Germinal center (tissue), 1 donor: ENCODE results near the gene PLEKHJ1.
A peak's percentile ranks its signal among the peaks of the same experiment; 100 is the strongest.
"Not testable (repeated sequence)": the region's sequence is repeated elsewhere in the genome, so short reads cannot be mapped to it uniquely, and the experiment has no call there.

Experiments used
- DNase-seq: peaks from one replicate; pipeline ENCODE4 v3.0.0; 2012; ENCODE audit warnings: mixed read lengths, low spot score

The PLEKHJ1 gene

DNA sequence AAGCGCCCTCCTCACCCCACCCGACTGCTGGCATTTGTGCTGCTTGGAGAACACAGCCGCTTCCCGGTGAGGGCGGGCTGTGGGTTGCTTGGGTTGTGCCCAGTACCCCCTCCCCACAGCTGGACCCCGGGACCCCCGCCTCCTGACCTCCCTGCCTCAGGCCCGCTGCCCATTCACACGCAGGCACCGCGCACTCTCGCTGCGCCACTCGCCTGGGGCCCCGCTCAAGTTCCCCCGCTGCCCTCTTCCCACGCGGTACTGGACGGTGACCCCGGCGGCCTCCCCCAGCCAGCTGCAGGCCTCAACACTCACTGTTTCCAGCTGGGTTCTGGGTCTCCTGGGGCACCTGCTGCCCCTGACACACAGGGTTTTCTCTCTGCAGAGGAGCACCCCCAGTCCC, 16.4 kb downstream of the PLEKHJ1 start:
- no peak for DNase-seq

DNA sequence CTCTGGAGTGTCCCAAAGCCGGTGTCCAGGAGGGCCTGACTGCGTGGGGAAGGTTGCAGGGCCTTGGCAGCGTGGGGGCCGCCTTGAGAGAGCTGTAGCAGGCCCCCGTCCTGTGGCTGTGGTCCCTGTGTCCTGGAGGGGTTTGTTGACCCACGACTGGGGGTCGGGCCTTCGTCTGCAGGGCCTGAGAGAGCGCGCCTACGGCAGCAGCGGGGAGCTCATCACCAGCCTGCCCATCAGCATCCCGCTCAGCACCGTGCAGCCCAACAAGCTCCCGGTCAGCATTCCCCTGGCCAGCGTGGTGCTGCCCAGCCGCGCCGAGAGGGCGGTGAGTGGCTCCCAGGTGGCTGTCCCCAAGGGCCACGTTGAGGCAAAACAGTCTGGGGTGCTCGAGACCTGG, 18.5 kb downstream of the PLEKHJ1 start:
- no peak for DNase-seq

DNA sequence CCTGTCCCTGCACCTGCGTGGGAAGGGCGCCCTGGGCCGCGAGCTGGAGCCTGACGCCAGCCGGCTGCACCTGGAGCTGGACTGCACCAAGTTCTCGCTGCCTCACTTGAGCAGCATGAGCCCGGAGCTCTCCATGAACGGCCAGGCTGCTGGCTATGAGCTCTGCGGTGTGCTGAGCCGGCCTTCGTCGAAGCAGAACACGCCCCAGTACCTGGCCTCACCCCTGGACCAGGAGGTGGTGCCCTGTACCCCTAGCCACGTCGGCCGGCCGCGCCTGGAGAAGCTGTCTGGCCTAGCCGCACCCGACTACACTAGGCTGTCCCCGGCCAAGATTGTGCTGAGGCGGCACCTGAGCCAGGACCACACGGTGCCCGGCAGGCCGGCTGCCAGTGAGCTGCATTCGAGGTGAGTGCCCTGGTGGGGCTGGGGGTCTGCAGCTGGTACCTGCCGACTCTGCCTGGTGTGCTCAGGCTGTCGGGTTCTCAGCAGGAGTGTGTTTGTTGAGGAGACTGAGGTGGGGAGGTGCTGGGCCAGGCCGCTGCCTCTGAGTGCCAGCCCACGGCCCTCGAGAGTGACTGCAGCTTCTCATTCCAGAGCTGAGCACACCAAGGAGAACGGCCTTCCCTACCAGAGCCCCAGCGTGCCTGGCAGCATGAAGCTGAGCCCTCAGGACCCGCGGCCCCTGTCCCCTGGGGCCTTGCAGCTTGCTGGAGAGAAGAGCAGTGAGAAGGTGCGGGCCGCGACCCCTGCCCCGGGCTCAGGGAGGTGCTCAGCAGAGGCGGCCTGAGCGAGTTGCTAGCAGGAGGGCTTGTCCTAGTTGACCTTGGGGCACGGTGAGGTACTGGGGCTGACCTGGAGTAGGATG, 19.5 kb downstream of the PLEKHJ1 start:
- DNase-seq: no peak

DNA sequence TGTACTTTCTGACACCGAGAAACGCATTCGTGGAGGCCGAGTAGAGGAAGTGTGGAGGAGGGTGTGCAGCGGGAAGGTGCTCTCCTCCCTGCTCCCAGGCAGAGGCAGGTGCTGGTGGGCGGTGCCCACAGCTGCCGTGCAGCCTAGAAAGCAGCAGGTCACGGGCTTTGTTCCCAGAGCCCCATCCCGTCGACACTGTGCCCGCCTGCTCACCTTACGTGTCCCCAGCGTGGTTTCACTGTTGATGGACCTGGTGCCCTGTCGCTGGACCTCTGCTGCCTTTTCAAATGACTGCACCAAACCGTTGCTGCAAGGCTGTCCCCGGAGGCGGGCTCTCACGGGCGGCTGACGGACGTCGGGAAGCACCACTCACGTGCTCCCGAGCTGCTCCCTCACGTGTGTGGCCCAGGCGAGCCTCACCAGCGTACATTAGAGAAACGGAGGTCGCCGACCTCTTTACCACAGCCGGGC, 20.8 kb downstream of the PLEKHJ1 start:
- DNase-seq: no peak

DNA sequence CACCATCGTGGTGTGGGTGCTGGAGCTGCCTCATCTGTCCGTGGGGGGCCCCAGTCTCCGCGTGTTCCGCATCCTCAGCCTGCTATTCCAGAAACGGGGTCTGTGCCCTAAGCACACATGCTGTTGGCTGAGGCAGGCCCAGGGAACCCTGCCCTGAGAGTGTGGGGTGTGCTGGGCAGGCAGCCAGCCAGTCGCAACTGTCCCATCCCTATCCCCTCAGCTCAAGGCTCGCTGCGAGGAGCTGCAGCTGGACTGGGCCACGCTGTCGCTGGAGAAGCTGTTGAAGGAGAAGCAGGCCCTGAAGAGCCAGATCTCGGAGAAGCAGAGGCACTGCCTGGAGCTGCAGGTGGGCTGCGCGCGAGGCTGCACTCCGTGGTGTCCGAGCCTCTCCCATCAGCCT, 21.9 kb downstream of the PLEKHJ1 start:
- no peak for DNase-seq

DNA sequence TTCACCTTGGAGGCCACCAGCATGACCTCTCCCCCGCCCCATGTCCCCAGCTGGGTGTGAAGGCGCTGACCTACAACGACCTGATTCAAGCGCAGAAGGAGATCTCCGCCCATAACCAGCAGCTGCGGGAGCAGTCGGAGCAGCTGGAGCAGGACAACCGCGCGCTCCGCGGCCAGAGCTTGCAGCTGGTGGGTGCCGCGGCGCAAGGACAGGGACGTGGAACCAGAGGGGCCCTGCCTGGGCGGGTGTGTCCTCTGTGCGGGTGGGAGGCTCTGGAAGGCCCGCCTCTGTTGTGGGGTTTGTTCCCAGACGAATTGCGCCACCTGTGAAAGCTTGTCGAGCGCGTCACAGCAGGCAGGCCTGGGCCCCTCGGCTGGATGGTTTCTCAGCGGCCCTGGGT, 22.3 kb downstream of the PLEKHJ1 start:
- no peak for DNase-seq

DNA sequence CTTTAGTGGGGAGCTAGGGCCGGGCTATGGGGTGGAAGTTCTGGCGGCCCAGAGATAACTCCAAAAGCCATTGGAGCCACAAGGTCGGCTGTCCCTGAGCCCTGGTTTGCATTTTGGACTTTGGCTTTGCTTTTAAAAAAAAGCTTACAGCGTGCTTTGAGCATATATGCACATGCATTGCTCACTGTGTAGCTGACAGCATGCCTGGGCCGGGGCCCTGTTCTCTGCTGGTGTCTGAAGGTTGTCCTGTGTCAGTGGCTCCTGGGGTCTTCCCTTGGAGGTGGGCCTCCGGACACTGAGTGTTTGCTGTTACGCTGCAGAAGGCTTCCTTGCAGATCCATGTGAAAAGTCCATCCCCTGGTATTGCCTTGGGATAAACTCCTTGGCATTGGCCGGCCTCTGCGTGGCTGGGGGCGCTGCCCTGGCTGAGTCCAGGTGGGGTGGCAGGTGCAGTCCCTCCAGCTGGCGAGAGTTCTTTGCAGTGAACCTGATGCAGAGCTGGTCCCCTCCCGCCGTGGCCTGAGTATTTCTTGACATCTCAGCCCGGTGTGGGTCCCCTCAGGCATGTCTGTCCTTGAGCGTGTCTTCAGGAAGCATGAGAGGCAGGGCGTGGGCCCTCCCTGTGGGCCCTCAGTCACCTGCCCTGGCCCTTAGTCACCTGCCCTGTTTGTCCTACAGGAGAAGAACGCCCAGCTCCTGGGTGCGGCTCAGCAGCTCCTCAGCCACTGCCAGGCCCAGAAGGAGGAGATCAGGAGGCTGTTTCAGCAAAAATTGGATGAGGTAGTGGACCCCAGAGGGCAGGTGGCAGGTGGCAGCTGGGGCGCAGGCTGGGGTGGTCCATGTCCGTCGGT, 23.0 kb downstream of the PLEKHJ1 start:
- no peak for DNase-seq

DNA sequence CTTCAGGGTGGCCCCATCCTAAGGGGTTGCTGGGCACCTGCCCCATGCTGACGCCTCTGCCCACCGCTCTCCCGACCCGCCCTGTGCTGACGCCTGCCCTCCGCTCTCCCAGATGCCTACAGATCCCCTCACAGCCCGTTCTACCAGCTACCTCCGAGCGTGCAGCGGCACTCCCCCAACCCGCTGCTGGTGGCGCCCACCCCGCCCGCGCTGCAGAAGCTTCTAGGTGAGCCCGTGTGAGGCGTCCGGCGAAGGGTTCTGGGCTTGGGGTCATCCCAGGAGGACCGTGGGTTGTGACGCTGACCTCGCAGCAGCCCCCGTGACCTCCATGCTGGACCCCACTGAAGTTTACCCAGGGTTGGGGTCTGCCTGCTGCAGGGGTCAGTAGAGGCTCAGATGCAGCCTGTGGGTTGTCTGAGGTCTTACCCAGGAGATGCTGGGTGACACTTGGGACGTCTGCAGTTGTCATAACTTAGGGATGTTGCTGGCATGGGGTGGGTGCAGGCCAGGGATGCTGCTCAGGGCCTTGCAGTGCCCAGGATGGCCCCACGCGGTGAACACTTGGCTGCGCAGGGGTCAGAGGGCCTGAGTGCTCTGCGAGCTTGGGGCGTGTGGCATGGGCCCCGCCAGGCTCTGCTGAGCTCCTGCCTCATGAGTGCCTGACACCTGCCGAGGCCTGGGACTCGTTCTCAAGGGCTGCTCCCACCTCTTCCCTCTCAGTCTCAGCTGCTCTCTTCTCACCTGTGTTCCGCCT, 25.0 kb downstream of the PLEKHJ1 start:
- DNase-seq: no peak

DNA sequence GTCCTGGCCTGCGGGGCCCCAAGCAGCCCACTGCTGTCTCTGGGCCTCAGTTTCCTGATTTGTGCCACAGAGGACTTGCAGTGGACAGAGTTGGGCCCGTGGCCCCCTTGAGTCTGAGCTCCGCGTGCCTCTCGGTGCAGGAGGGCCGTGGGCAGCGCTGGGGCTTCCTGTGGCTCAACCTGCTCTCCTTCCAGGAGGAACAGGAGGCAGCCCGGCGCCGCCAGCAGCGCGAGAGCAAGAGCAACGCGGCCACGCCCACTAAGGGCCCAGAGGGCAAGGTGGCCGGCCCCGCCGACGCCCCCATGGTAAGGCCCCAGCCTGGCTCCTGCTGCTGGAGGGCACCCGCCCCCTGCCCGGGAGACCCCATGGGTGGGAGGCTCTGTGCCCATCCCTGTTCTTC, 25.9 kb downstream of the PLEKHJ1 start:
- no peak for DNase-seq

DNA sequence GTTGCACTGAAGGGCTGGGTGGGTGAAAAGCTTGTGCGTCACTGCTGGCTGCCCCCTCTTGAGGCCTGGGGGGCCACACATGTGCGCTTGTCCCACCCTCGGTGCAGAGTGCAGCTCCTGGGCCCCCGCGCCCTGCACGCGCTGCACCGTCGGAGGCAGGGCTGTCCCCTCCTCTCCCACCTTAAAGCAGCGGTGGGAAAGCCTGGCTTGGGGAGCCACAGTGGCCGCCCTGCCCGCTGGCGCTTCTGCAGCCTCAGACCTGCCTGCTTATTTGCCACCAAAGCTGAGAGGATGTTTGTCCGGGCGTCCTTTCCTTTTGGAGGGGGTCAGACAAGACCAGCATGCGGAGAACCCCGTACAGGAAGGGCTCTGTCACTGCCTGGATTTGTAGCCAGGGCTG, 26.7 kb downstream of the PLEKHJ1 start:
- DNase-seq: no peak

DNA sequence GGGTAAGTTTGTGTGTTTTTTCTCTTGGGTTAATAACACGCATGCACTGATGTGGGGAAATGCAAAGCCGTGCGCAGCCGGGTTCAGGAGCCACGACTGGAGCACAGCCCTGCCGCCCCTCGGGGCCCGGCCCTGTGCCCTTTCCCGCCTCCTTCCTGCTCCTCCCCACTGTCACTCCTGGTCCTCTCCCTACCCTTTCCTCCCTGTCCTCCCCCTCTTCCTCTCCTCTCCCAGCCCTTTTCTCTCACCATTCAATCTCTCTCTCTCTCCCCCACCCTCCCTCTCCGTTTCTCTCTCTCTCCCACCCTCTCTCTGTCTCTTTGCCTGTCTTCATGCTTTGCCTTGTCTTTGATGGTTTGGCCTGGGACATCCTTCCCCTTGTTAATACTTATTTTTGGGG, 27.2 kb downstream of the PLEKHJ1 start:
- no peak for DNase-seq

DNA sequence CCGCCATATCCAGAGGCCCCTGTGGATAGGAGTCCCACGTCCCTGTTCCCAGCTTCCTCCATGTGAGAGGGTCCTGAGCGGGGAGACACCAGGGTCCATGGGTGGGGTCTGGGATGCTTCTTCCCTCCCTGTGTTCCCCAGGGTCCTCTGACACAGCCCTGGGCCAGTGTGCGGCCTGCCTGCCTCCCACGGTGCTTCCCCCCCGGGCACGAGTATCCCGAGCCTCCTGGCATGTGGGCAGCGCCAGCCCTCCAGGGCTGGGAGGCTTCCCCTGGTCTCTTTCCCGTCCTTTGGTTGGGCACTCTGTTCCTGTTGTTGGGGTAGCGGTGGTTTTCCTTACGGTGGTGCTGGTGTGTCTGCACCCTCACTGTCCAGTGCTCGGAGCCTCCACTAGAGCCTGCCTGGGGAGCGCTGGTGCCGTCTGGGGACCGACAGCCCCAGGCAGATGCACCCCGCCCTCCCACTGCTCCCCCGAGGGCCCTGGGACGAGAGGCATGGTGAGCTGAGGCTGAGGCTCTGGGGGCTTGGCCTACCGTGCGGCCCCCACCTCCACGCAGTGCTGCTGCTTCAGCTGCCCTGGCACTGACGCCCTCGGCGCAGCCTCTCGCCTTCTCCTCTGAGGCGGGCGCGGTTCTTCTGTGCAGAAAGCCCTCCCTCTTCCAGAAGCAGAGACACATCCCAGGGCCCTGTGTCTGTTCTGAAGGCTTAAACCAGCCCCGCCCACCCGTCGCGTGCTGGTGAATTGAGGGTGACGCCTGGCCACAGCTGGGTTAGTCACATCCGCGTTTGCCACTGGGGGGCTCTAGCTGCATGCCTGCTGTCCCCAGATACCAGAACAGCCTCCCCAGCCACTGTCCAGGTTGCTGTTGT, 27.9 kb downstream of the PLEKHJ1 start:
- peak; percentile 67 for DNase-seq

DNA sequence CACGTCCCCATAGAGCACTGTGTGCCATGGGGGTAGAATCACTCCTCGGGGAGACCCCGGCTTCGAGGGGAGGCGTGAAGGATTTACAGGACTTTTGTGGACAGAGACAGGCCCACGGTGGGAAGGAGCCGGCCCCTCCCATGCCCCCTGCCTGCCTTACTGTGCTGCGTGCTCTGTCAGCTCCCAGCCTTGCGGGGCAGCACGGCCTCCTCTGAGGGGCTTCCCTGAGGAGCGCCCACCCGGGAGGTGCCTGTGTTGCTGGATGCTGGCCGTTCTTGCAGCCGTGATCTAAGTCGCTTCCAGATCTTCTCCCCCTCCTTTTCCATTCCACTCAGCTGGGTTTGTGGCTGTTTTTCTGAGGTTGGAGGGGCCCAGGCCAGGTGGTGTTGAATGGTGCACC, 29.1 kb downstream of the PLEKHJ1 start:
- DNase-seq: no peak

DNA sequence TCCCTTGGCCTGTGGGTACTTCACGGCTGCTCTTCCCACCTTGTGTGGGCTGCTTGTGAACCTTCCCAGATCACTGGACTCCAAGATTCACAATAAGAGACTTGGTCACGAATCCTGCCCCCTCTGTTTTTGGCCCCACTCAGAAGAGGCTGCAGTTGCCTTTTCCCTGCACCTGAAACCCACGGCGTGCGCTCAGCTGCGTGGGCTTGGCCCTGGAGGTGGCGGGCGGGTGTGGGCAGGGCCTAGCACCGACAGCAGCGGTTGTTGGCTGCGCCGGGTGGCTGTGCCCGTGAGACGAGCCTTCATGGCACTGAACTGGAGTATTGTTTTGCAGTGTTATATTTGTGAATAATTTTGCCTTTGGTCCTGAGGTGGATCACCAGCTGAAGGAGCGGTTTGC, 33.8 kb downstream of the PLEKHJ1 start:
- no peak for DNase-seq

DNA sequence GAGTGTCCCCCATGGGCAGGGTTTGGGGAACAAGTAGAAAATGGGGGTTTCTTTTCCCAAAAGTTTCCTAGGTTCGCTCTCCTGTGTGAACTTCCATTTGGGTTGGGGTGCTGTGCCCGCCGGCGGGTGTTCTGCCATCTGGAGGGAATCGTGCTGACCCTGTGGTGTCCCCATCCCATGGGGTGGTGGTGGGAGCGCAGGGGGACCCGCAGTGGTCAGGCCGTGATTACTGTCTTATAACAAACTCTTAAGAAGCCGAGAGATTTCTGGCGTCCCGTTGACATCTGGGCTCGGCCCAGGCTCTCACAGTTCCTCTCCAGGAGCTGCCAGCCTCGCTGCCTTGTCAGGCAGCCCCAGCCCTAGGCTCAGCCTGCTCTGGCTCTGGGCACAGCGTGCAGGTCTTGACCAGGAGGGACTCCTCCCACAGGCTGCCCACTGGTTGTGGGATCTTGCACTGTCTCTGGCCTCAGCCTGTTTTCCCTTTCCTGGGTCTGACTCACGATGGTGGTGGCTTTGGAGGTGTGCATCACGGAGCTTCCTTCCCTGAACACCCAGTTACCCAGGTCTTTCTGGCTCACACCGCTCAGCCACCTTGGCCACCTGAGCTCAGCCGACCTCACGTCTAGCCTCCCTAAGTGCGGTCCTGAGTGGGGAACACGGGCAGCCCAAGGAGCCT, 34.5 kb downstream of the PLEKHJ1 start:
- no peak for DNase-seq

DNA sequence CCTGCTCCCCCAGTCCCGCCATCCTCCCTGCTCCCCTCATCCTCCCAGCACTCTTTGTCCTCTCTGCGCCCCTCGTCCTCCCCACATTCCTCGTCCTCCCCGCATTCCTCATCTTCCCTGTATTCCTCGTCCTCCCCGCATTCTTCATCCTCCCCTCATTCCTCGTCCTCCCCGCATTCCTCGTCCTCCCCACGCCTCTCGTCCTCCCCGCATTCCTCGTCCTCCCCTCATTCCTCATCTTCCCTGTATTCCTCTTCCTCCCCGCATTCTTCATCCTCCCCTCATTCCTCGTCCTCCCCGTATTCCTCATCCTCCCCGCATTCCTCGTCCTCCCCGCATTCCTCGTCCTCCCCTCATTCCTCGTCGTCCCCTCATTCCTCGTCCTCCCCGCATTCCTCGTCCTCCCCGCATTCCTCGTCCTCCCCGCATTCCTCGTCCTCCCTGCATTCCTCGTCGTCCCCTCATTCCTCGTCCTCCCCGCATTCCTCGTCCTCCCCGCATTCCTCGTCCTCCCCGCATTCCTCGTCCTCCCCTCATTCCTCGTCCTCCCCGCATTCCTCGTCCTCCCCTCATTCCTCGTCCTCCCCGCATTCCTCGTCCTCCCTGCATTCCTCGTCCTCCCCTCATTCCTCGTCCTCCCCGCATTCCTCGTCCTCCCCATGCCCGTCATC, 35.4 kb downstream of the PLEKHJ1 start:
- DNase-seq: not testable (repeated sequence)

DNA sequence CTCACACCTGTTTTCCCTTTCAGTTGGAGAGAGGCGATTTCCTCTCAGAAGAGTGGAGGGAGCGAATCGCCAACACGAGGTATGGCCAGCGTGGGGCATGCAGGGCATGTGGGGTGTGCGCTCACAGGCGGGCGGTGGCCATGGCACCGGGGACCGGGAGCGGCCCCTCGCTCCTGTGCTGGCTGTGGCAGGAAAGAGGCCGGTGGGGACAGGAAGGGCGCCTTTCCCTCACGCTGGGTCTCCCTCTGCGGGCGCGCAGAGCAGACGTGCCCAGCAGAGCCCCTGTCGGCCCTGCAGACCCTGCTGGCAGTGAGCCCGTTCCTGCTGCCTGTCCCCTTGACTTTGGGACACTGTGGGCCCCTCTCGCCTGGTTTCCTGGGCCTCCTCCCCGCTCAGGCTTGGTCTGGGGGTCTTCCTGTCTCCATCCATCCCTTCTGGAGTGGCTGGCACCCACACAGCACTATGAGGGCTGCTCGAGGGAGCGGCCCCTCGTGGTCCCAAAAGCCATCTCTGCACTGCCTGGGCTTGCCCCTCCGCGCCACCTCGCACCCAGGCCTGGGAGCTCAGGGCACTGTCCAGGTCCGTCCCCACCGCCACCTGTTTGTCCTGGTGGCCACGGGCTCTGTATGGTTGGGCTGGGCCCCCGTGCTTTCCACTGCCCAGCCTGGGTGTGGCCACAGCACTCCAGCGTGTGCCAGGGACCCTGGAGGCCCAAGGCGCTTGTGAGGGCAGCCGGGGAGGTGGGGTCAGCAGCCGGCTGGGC, 36.1 kb downstream of the PLEKHJ1 start:
- DNase-seq: no peak

DNA sequence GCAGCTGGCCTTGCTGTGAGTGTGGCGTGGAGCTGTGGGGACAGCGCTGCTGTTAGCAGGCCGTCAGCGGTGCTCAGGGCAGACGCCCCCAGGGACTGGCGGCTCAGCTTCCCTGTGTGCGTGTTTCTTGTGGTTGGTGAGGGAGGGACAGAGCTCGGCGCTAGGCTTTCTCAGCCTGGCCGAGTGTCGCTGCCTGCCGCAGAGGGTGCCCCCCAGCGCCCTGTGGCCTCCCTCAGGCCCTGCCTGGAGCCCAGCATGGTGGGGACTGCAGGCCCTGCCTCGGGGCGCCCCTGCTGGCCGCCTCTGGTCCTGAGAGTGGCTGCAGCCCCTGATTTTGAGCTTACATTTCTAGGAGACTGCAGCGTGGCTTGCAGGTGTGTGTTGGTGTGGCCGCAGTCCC, 36.9 kb downstream of the PLEKHJ1 start:
- DNase-seq: peak; percentile 23

DNA sequence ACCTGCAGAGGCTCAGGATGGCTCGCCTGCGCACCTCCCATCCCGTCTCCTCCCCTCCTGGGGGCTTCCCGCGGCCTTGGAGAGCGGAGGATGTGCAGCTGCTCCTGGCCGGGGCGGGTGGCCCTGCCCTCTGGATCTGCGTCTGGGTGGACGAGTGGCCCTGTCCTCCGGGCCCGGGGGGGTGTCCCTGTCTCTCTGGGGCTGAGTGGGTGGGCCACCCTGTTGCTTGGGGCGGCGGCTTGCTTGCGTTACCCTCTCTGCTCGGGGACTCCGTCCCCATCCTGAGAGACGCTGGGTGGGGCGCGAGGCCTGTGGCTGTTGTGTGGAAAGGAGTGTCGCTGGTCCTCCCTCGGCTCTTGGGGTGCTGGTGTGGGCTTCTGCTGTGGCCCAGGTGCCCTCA, 37.8 kb downstream of the PLEKHJ1 start:
- DNase-seq: no peak

DNA sequence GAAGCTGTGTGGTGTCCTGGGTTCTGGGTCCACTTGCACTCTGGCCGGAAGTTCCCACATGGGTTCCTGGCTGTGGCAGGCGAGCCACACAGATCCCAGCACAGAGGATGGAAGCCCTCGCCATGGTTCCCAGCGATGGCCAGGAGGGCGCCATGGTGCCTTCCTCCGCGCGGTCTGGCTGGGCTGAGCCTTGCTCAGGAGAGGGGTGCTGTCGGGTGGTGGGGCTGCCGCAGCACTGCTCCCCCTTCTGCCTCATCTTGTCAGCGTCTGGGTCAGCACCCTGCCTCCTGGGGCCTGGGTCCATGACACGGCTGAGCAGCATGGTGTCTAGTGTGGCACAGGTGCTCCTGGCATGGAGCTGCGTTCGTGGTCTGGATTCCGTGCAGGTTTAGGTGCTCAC, 38.9 kb downstream of the PLEKHJ1 start:
- DNase-seq: no peak
